ENCODE measurements around the gene RGS17.

- TF ChIP-seq CTCF (tag by site-specific recombination; IDR thresholded peaks at IDR 0.05) (no peak), ZNF513 (tag by site-specific recombination; IDR thresholded peaks at IDR 0.05) (no peak), ZNF24 (tag by site-specific recombination; IDR thresholded peaks at IDR 0.05) (no peak)
Observed at GRCh38 chr6:153002613-153003365, 128.3 kb downstream of the RGS17 start, which contains the start of gene MTRF1L.
